Measurements from ENCODE around the gene TMEM200A.

The TMEM200A gene

GRCh38 chr6:130426066-130426721, 60.4 kb downstream of the TMEM200A start:
- DNase-seq = no peak

- no peak for DNase-seq
Observed at GRCh38 chr6:130431346-130431852, 65.6 kb downstream of the TMEM200A start.

GRCh38 chr6:130432838-130433237, 67.0 kb downstream of the TMEM200A start:
- DNase-seq = no peak

GRCh38 chr6:130434174-130434873, 68.5 kb downstream of the TMEM200A start:
- no peak for DNase-seq

DNA sequence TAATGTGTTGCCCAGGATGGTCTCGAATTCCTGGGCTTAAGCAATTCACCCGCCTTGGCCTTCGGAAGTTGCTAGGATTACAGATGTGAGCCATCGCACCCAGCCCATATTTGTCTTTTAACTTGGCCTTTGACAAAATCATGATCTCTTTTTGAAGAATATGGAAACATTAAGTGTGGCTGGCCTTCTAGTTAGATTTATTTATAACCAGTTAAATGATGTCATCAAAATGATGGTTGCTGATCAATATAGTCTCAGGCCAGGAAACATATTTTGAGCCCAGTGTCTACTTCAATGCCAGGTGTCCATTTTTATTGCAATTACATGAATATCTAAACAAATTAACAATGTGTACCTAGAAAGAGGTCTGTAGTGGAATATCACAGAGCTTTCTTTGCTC, 69.4 kb downstream of the TMEM200A start:
- no peak for DNase-seq

- DNase-seq = no peak
Observed at GRCh38 chr6:130437961-130438360, 72.1 kb downstream of the TMEM200A start.

DNA sequence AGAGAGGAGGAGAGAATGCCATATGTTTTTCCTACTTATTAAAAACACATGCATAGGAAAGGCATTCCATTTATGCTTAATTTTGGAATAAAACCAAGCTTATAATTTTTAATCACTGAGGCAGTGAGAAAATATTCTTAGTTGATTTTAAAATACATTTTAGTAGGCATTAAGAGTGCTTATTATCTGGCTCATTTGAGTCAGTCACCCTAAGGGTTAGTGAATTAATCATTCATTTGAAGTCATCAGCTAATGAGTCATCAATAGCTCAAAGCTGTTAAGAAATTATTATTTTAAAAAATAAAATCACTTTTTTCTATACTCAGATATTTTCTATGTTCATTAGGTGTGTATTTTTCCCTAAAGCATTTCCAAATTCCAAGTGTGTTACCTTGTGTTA, 81.6 kb downstream of the TMEM200A start:
- DNase-seq = no peak

- no peak for DNase-seq
Observed at GRCh38 chr6:130452336-130452735, 86.5 kb downstream of the TMEM200A start.

DNA sequence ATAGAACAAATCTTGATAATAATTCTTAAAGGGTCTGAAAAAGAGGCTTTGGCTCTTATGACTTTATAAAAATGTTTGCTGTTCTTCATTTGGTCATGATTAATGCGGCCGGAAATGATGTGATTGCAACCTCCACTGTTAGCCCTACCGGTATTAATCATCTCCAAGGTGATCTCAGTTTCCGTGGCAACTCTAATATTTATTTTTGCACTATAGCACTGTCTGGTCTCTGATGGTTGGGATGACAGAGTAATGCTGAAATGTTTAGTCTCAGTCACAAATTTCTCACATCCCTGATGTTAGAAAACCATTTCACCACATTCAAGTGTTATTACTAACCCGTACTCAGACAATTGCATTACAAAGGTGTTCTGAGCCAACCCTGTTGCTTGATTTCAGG, 87.4 kb downstream of the TMEM200A start:
- peak; percentile 4 for DNase-seq

DNA sequence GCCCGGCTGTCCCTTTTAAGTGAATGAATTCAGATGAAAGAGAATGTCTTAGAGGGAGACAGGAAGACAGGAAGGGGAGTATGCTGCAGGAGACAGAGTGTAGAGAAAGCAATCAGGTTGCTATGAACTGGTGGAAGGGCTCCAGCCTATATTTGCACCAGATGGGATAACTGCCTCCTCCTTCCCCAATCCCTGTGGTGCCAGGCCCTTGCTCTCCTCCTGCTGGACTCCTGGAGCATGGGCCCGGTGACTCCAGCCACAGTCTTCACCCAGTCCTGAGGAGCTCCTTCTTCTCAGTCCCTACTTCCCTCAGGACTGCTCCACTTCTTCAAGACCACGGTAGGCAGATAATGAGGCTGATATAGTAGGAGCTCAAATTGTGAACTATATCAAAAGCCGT, 91.8 kb downstream of the TMEM200A start:
- no peak for DNase-seq

- no peak for DNase-seq
Observed at GRCh38 chr6:130459316-130459715, 93.5 kb downstream of the TMEM200A start.

DNA sequence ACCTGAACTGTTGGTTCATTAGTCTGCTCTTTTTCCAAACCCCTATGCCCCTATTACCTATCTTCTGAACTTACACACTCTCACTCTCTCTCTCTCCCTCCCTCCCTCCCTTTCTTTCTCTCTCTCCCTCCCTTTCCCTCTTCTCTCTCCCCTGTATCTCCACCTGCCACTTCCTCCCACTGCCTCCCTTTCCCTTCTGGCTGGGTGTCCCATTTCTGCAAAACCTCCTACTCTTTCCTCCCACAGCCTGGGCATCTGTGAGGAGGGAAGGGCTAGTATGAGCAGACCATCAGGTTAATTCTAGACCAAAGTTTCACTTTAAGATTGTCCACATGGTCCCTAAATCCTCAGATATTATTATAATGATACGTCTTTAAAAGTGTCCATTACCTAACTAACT, 95.1 kb downstream of the TMEM200A start:
- no peak for DNase-seq

GRCh38 chr6:130466052-130466747, 100.4 kb downstream of the TMEM200A start:
- no peak for DNase-seq

DNA sequence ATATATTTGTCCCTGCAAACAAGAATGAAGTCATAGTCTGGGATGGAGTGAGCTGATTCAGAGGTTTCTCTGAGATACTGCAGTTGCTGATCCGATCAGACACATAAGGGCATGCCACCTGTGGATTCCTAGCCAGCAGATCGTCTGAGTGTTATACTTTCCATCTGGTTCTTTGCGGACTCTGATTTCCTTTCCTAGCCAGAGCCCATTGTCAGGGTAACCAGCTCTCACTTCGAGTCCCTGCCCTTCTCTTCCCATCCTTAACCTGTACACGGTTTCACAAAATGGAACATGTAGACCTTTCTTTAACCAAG, 100.9 kb downstream of the TMEM200A start:
- DNase-seq = no peak

DNA sequence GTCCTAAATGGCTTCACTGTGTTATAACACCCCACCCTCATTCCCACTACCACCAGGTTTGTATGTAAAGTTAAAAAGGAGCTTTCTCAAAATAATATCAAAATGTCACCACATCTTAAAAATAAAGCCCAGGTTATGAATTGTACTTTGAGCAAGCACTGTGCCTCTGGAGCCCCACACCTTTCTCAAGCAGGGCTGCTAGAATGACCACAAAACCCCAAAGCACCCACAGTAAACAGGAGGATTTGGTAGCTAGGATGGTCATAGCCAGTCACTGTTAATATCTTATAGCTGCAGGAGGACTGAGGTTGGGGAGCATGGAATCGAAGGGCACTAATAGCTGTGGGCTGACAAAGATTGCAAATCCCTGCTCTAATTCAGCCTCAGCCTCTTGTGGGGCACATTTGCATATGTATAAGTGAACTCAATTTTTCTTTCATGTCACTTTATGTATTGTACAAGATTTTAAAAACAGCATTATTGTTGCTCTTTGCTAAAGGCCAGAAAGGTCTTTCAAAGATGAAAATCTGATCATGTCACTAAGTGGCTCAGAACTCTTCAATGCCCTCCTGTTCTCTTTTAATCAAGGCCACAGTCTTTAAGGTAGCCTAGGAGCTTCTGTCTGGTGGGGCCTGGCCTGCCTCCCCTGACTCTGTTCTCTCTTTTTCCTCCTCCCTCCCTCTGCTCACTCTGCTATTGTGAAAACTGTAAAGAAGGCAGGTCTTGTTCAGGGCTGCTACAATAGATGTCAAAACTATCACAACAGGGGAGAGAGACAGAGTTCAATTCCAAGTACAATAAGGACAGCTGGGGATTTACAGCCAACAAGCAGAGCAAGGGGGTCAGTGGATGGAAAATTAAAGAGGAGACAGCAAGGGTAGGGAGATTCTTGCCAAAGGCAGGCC, 101.6 kb downstream of the TMEM200A start:
- DNase-seq = no peak

DNA sequence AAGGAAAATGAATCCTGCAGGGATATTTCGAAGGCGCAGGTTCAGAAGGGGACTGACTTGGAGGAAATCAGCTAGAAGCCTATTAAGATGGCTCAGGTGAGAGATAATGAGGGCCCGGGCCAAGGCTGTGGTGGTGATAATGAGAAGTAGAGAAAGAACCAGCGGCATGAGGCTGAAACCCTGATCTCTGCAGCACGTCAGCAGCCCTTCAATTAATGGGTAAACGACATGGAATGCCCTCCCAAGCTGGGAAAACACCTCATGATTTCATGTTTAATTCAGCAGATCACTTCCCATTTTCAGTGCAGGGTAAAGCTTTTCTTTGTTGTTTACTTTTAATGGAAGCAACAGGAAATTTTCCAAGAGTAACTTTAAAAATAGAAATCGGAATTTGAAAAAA, 104.9 kb downstream of the TMEM200A start:
- no peak for DNase-seq

GRCh38 chr6:130473886-130474285, 108.1 kb downstream of the TMEM200A start:
- no peak for DNase-seq

GRCh38 chr6:130482645-130483390, 117.0 kb downstream of the TMEM200A start:
- no peak for DNase-seq

DNA sequence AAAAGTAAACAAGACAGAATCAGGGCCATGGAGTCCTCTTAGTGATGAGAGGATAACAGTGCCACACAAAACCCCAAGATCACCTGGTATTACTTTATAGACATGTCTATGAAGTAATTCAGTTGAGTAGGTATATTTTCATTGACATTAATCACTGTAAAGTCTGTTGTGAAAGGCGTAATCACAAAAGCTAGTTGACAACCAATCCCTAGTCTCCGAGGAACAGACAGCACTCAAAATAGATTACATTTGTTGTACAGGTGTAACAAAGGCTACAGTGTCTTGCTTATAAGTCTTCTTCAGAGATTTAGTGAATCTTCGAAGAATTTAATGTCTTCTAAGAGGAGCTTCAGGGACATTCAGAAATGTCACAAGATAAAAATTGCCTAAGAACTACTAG, 120.1 kb downstream of the TMEM200A start:
- DNase-seq = no peak

GRCh38 chr6:130486417-130486816, 120.6 kb downstream of the TMEM200A start:
- no peak for DNase-seq

- no peak for DNase-seq
Observed at GRCh38 chr6:130489514-130489913, 123.7 kb downstream of the TMEM200A start.
